Measurements from ENCODE around the gene NPHP1. TPM values are rescaled to one million over a fixed set of nuclear protein-coding genes. Genes with fewer than 3 reads are reported as not detected.
A peak's percentile ranks its signal among the peaks of the same experiment; 100 is the strongest.
"Not testable (repeated sequence)": the region's sequence is repeated elsewhere in the genome, so short reads cannot be mapped to it uniquely, and the experiment has no call there.

The NPHP1 gene
- total RNA-seq, 1 donor from 2014 or later = 1.7 TPM

DNA sequence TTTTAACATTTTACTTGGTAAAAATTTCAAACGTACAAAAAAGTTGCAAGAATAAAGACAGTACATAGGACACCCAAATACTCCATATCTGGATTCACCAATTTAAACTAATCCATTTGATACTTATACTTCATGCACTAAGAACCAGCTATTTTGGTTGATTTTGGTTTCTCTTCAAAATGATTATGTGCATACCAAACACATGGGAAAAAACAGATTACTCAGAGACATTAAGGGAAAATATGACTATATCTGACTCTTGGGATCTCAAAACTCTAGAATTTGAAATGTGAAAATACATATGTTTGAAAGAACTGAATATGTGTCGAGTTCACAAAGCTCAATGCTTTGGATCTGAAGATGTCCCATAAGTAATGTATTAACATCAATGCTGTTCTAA is 73.6 kb downstream of the NPHP1 start:
- no peak for DNase-seq (ENCODE audit: low read depth in 2 of 2)

DNA sequence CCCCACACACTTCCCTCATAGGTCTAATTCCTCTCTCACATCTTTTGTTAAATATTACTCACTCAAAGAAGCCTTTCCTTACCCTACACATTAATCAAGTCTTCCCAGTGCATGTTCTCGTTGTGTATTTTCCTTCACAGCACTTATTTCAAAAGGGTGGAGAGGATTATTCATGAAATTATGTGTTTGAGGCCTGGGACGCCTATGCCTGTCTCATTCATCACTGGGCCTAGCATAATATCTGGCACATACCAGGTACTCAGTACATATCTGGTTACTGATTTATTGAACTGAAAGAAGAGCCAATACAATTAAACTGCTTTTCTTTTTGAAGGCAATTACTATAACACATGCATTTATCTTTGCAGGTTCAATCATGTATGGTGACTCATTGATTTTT is 74.1 kb downstream of the NPHP1 start:
- no peak for DNase-seq (ENCODE audit: low read depth in 2 of 2)

- DNase-seq (ENCODE audit: low read depth in 2 of 2) = no peak
Measured at GRCh38 chr2:110126906-110127305, 77.9 kb downstream of the NPHP1 start.

DNA sequence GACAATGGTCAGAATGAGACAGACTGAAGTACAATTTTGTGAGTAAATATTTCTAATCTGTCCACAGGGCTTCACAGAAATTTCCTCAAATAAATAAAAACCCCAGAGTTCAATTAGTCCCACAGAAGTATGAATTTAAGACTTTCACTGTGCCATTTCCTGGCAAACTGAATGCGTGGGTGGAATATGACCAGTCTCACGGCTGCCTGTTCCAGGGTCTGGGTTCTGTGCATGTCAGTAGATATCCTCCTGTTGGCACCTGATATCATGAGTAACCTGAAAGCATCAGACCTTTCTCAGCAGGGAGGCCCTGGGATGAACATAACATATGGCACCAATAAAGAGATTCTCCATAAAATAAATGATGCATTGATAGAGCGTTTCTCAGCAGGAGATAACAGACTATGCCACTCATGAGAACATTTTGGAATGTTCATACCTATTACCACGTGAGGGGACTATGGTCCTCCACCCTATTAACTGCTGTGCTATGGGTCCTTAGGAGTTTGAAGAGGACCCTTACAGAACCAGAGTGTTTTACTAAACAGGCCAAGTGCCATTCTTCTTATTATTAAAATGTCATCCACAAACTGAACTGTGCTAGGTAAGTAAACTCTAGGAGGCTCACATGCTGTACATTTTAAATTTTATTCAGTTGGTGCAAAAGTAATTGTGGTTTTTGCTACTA is 78.6 kb downstream of the NPHP1 start:
- peak in 1 of 2 donors; percentile 25 for DNase-seq (ENCODE audit: low read depth in 2 of 2)

DNA sequence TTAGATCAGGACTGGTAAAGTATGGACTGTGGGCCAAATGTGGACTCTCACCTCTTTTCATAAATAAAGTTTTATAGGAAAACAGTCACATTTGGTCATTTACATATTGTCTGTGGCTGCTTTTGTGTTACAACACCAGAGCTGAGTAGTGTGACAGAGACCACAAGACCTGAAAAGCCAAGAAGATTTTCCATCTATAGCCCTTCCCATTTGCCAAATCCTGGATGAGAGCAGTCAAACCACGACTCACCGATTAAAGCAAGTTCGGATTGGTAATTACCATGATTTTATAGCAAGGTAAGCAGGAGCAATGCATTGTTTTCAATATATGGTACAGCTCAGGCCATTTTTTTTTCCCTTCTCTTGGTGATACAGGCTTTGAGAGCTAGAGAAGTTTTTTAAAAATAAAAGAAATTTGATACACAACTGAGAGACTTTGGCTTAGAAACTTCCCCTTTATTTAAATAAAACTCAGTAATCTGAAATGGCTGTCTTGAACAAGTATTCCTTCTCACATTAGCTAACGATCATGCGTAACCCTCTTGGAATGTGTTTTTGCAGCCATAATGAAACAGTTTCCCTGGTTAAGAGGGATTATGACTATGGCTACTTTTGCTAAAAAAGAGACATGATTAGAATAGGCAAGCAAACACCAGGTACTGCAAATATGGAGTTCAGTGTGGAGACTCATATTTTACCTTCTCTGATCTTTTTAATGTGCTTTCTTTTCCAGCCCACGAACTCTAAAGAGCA is 79.7 kb downstream of the NPHP1 start:
- DNase-seq (ENCODE audit: low read depth in 2 of 2) = no peak

DNA sequence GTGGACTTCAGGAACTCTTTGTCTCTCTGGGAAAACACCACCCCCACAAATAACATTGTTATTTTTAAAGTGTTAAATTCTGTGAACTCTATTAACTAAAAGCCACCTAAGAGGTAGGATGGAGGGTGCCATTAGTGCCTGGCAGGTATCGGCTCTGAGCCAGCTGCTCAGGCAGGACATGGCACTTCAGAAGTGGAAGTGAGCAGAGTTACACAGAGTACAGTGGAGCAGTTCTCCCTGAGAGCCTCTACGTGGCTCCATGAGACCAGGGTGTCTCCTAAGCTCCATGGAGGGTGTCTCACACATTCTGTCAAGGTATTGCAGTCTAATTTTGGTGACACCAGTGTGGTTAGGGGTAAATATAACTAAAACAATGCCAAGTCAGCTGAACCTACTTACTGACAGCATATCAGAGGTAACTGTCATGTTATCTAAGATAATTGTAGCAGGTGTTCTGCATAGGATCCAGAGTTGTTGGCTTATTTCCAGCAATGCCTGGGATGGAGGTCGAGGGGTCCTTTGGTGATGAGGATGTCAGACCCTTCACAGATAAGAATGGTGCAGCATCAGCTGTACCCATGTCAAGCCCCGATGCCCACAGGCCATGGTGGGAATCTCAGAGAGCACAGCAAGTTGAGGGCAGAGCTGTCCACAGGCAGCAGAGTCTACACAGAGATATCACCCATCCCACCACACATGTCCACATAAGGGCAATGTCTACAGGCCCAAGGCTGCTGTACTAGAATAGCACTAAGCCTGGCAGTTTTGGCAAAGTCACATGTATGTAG is 80.6 kb downstream of the NPHP1 start:
- no peak for DNase-seq (ENCODE audit: low read depth in 2 of 2)

- DNase-seq (ENCODE audit: low read depth in 2 of 2) = no peak
Measured at GRCh38 chr2:110121592-110121991, 83.2 kb downstream of the NPHP1 start.

DNA sequence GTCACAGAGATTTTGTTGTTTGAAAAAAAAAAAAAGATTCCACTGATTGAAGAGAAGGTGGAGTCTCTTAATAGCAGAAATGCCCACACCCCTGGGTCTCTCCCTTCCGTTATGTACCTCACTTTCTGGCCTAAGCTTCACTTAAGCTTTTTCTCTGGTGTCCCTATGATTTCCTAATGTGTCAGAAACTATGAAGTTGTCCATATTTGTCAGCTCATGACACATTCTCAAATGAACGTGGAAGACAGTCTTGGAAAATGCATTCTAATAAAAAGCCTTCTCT is 83.8 kb downstream of the NPHP1 start:
- DNase-seq (ENCODE audit: low read depth in 2 of 2) = no peak

DNA sequence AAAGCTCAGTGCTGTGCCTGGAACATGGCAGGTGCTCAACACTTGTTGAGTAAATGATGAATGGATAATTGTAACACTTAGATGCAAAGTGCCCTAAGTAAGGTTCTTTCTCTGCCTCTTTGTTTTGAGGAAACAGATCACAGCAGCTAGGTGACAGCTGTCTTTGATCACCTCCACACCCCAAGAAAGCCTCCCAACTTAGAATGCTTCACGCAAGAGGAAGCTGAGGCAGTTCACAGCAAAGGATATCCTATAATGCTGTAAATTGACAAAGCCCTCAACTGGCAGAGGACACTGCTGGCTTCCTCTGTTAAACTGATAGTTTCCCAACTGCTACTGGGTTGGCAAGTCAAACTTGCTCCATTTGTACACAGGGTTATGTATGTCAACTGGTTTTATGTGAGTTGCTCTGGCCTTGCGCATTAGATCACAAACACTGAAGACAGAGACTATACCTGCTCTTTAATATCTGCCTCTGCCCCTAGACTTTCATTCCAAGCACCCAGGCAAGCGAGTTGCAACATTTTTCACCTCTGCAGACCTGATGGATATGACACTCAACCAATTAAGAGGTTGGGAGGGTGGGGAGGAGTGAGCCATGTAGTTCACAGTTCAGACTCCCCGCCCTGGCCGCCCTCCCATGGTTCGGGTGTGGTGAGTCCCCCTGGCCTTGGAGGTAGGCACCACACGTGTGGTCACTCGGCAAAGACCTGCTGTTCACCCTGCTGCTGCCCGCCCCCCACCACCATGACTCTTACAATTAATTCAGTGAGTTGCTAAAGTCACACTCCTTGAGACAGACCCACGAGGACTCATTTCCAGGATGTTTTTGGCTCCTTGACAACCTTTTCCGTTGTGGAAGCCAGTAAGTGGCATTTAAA is 84.4 kb downstream of the NPHP1 start:
- DNase-seq (ENCODE audit: low read depth in 2 of 2) = peak in 1 of 2 donors; percentile 51

- peak in 1 of 2 donors; percentile 67 for DNase-seq (ENCODE audit: low read depth in 2 of 2)
Measured at GRCh38 chr2:110116033-110116710, 88.6 kb downstream of the NPHP1 start.

GRCh38 chr2:110115291-110116032 is 89.4 kb downstream of the NPHP1 start, which contains the start of gene MALL:
Gene MALL, minus strand, starts transcription at chr2:110115822. Its CDS starts 30 bp downstream, at chr2:110115792.
- peak; percentile 30 to 49 for DNase-seq (ENCODE audit: low read depth in 2 of 2)

GRCh38 chr2:110114831-110115255 is 90.0 kb downstream of the NPHP1 start:
- no peak for DNase-seq (ENCODE audit: low read depth in 2 of 2)

DNA sequence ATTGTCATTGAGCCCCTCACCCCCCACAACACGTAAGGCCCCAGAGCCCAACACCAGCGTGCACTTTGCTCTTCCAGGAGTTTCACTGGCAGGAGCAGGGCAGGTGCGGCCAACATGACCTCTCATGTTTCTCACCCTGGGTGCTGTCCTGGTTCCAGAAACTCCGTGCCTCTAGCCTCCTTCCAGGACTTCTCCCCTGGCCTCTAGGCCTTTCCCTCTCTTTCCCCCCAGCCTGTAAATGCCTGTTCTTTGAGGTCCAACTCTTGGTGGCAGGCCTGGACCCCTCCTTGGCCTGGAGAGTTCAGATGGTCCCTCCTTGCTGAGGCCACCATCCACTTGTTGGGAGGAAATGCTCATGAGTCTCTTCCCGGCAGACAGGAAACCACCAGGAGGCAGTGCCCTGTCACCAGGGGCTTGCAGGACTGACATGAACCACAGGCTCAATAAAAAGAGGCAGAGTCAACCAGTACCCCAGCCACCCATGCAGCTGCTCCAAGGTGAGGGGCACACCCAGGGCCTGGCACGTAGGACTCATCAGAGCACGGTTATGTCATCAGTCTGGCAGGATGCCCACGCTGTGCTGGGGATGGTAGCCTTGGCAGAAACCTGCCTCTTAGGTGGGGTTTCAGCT is 90.7 kb downstream of the NPHP1 start:
- peak; percentile 42 to 63 for DNase-seq (ENCODE audit: low read depth in 2 of 2)

GRCh38 chr2:110108291-110108690 is 96.5 kb downstream of the NPHP1 start:
- DNase-seq (ENCODE audit: low read depth in 2 of 2) = not testable (repeated sequence)

DNA sequence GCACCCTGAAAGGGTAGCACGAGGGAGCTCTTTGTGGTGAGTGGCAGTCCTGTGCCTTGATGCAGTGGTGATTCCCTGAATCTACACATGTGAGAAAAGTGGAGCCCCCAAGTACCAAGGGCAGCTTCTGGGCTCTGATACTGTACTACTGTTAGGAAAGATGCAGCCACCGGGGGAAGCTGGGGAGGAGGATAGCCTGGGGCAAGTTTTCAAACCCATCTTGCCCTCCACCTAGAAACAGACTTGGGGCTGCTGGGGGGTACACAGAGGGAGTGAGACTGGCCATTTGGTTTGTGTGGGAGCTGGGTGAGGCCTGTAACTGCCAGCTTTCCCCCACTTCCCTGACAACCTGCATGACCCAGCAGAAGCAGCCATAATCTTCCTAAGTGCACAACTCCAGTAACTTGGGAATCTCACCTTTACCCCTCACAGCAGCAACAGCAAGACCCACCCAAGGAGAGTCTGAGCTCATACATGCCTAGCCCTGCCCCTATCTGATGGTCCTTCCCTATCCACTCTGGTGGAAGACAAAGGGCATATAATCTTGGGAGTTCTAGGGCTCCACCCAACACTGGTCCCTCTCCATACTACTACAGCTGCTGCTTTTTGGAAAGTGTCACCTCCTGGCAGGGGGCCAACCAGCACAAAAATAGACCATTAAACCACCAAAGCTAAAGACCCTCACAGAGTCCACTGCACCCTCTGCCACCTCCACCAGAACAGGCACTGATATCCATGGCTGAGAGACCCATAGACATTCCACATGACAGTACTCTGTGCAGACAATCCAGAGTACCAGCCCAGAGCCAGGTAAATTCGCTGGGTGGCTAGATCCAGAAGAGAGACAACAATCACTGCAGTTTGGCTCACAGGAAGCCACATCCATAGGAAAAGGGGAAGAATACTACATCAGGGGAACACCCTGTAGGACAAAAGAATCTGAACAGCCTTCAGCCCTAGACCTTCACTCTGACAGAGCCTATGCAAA is 97.4 kb downstream of the NPHP1 start:
- no peak for DNase-seq (ENCODE audit: low read depth in 2 of 2)

DNA sequence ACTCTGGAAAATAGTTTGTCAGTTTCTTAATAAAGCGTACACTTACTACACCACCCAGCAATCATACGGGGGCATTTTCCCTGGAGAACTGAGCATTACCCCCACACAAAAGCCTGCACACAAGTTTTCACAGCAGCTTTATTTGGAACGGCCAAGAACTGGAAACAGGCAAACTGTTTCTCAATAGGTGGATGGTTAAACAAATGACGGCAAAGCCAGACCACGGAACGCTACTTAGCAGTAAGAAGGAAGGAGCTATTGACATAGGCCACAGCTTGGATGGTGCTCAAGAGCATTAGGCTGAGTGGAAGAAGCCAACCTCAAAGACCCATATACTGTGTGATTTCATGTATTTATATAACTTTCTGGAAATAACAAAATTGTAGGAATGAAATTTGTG is 98.2 kb downstream of the NPHP1 start:
- DNase-seq (ENCODE audit: low read depth in 2 of 2) = peak in 1 of 2 donors; percentile 55

GRCh38 chr2:110105608-110106467 is 99.0 kb downstream of the NPHP1 start:
- DNase-seq (ENCODE audit: low read depth in 2 of 2) = peak; percentile 23 to 82

Measured in dermis microvascular lymphatic vessel endothelial cell (primary cell).